ENCODE data around the gene MPPED2.

GRCh38 chr11:30451167-30451566 is 135.0 kb downstream of the MPPED2 start:
- TF ChIP-seq CTCF (IDR thresholded peaks at IDR 0.05): no peak
- no peak for TF ChIP-seq POLR2A (IDR thresholded peaks at IDR 0.05)
- TF ChIP-seq EP300 (IDR thresholded peaks at IDR 0.05): no peak

All from tibial nerve (tissue), 4 donors.